A549 (cell line): ENCODE data around the gene CTXN2.

Experiments
- CTCF ChIP-seq: fragments of >200 bp; sonication (Bioruptor Twin); formaldehyde crosslinking; IDR thresholded peaks from 3 replicates; pipeline ENCODE4 v1.5.1; 2016
- FOSL2 ChIP-seq, 2 experiments: fragments of 450-650 bp in 1 of 2; fragments of >200 bp in 1 of 2; sonication (Bioruptor Twin) in 1 of 2; formaldehyde crosslinking; IDR thresholded peaks; 2 replicates each; pipeline versions ENCODE4 v1.5.0 to v1.6.1; 2016 to 2020; ENCODE audit warnings: mild to moderate bottlenecking in 1 of 2, moderate library complexity in 1 of 2

GRCh38 chr15:48176957-48177356, 14.5 kb upstream of the CTXN2 start:
- TF ChIP-seq CTCF: no peak
- no peak for TF ChIP-seq FOSL2 (IDR thresholded peaks at IDR 0.05)
- no peak for TF ChIP-seq FOSL2 (CRISPR knock-in tag; IDR thresholded peaks at IDR 0.05)
